Measurements from ENCODE around the gene PSD. TPM values are rescaled to one million over a fixed set of nuclear protein-coding genes. Genes with fewer than 3 reads are reported as not detected.

The PSD gene
- total RNA-seq, 1 experiment from 2014 or later: 0.26 TPM

GRCh38 chr10:102382871-102383270 is 35.7 kb downstream of the PSD start:
- H3K27me3 ChIP-seq: no peaks in the 10 kb centered on the region
- H3K4me3 ChIP-seq: no peak overlapping the region
- H3K9me3 ChIP-seq (replicated peaks): no peaks in the 10 kb centered on the region
- no peaks in the 10 kb centered on the region for H3K4me1 ChIP-seq
- DNase-seq: no peak
- H3K27ac ChIP-seq: no peak overlapping the region
- peaks cover 57% of the 10 kb centered on the region for H3K36me3 ChIP-seq

DNA sequence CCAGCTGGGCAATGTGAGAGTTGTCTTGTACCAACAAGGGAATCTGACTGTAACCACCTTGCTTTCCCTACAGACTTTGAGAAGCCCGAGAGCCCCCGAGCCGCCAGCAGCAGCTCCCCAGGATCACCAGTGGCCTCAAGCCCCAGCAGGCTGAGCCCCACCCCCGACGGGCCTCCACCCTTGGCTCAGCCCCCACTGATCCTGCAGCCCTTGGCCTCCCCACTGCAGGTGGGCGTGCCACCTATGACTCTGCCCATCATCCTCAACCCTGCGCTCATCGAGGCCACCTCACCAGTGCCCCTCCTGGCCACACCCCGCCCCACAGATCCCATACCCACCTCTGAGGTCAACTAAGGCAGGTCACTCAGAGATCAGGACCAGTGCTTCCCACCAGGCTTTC is 36.6 kb downstream of the PSD start:
- no peak for DNase-seq
- no peak overlapping the region for H3K27ac ChIP-seq
- H3K27me3 ChIP-seq: no peaks in the 10 kb centered on the region
- no peaks in the 10 kb centered on the region for H3K4me1 ChIP-seq
- no peaks in the 10 kb centered on the region for H3K9me3 ChIP-seq (replicated peaks)
- H3K36me3 ChIP-seq: peaks cover 65% of the 10 kb centered on the region
- H3K4me3 ChIP-seq: no peak overlapping the region

- no peaks in the 10 kb centered on the region for H3K9me3 ChIP-seq (replicated peaks)
- no peak for DNase-seq
- no peaks in the 10 kb centered on the region for H3K4me1 ChIP-seq
- no peak overlapping the region for H3K27ac ChIP-seq
- no peaks in the 10 kb centered on the region for H3K27me3 ChIP-seq
- no peak overlapping the region for H3K4me3 ChIP-seq
- peaks cover 91% of the 10 kb centered on the region for H3K36me3 ChIP-seq
These were observed 39.2 kb downstream of the PSD start for GRCh38 chr10:102379383-102379782.

DNA sequence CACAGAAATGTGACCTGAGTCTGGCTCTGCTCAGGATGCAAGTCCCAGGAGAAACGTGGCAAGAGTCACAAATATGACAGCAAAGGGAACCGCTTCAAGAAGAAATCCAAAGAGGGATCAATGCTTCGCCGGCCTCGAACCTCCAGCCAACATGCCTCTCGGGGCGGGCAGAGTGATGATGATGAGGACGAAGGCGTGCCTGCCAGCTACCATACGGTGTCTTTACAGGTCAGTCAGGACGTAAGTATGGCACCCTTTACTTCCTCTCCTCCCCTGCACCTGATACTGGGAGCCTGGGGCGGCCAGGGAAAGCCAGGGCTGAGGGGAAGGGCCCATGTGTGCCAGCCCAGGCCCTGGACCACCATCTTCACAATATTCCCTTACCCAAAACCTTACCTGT is 41.7 kb downstream of the PSD start:
- Histone ChIP-seq H3K36me3 (peaks cover 91% of the 10 kb centered on the region), H3K9me3 (replicated peaks) (no peaks in the 10 kb centered on the region), H3K4me3 (no peak overlapping the region), H3K4me1 (no peaks in the 10 kb centered on the region), H3K27ac (no peak overlapping the region), H3K27me3 (no peaks in the 10 kb centered on the region)
- no peak for DNase-seq

DNA sequence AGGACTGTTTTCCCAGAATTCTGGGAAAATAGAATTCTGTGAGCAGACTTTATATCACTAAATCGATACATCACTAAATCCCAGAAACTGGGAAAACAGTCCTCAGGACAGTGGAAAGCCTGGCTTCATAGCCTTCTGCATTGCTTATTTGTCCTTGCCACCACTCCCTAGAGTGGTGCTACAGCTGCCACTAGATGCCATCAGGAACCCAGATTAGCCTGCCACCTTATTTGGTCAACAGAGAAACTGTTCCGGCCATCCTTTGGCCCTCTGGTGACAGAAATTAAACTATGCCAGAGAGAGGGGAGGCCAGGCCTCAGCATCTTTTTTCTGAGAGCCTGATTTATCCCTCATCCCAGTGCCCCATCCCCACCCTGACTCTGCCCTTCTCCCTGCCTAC is 42.7 kb downstream of the PSD start:
- Histone ChIP-seq H3K9me3 (replicated peaks) (no peaks in the 10 kb centered on the region), H3K27ac (no peak overlapping the region), H3K36me3 (peaks cover 94% of the 10 kb centered on the region), H3K27me3 (no peaks in the 10 kb centered on the region), H3K4me1 (no peaks in the 10 kb centered on the region), H3K4me3 (no peak overlapping the region)
- no peak for DNase-seq

DNA sequence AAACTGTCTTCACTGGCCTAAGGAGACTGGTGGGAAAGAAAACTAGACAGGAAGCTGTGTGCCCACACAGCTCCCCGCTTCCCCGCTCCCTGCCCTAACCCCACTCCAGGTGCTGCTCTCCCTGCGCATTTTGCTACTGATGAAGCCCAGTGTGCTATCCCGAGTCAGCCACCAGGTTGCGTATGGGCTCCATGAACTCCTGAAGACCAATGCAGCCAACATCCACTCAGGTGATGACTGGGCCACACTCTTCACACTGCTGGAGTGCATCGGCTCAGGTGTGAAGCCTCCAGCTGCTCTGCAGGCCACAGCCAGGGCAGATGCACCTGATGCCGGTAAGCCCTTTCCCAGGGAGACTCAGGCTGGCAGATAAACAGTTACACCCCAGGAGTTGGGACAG is 43.3 kb downstream of the PSD start:
- DNase-seq: no peak
- no peaks in the 10 kb centered on the region for H3K27me3 ChIP-seq
- H3K36me3 ChIP-seq: peaks cover 95% of the 10 kb centered on the region
- no peaks in the 10 kb centered on the region for H3K9me3 ChIP-seq (replicated peaks)
- H3K4me3 ChIP-seq: no peak overlapping the region
- no peaks in the 10 kb centered on the region for H3K4me1 ChIP-seq
- no peak overlapping the region for H3K27ac ChIP-seq

DNA sequence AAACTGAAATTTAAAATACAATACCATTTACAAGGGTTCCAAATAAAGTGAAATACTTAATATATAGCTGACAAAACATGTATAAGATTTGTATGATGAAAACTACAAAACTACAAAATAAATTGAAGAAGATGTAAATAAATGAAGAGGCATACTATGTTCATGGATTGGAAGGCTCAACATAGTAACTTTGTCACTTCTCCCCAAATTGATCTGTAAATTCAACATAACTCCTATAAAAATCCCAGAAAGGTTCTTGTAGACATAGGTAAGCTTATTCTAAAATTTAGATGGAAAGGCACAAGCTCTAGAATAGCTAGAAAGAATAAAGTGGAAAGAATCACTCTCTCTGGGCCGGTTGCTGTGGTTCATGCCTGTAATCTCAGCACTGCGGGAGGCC is 47.3 kb downstream of the PSD start:
- no peak overlapping the region for H3K27ac ChIP-seq
- H3K27me3 ChIP-seq: no peaks in the 10 kb centered on the region
- DNase-seq: no peak
- H3K4me3 ChIP-seq: no peak overlapping the region
- no peaks in the 10 kb centered on the region for H3K9me3 ChIP-seq (replicated peaks)
- H3K4me1 ChIP-seq: no peaks in the 10 kb centered on the region
- peaks cover 96% of the 10 kb centered on the region for H3K36me3 ChIP-seq

DNA sequence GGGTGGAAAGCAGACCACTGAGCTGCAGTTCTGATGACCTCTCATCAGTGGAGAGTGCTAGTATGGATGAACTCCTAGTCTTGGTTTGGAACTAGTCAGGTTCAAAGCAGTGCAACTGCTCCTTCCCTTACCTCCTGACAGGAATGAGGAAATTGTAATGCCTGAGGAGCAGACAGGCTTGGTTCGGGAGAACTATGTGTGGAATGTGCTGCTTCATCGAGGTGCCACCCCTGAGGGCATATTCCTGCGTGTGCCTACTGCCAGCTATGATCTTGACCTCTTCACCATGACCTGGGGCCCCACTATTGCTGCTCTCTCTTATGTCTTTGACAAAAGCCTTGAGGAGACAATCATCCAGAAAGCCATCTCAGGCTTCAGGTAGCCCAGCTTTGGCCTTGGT is 50.5 kb downstream of the PSD start:
- no peak overlapping the region for H3K27ac ChIP-seq
- H3K36me3 ChIP-seq: peaks cover 94% of the 10 kb centered on the region
- no peaks in the 10 kb centered on the region for H3K27me3 ChIP-seq
- no peak for DNase-seq
- H3K9me3 ChIP-seq (replicated peaks): no peaks in the 10 kb centered on the region
- H3K4me1 ChIP-seq: no peaks in the 10 kb centered on the region
- no peak overlapping the region for H3K4me3 ChIP-seq

DNA sequence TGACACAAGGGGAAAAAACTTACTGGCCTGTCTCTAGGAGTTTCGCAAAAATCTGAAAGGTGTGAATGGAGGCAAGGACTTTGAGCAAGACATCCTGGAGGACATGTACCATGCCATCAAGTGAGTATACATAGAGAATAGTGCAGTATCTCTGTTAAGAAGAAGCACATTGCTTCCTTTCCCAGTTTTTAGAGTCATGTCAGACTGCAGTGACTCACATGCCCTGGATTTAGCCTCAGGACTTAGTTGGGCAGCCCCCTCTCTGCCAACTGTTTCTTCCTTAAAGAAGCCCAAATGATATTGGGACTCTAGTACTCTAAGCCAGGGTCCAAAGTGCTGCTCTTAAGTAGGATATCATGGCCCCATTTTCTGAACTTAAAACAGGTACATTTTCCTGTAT is 51.1 kb downstream of the PSD start:
- no peaks in the 10 kb centered on the region for H3K9me3 ChIP-seq (replicated peaks)
- no peak overlapping the region for H3K27ac ChIP-seq
- no peaks in the 10 kb centered on the region for H3K4me1 ChIP-seq
- no peaks in the 10 kb centered on the region for H3K27me3 ChIP-seq
- DNase-seq: no peak
- H3K4me3 ChIP-seq: no peak overlapping the region
- peaks cover 94% of the 10 kb centered on the region for H3K36me3 ChIP-seq

GRCh38 chr10:102358712-102359382 is 59.7 kb downstream of the PSD start:
- Histone ChIP-seq H3K4me3 (no peak overlapping the region), H3K4me1 (no peaks in the 10 kb centered on the region), H3K36me3 (peaks cover 89% of the 10 kb centered on the region), H3K27ac (no peak overlapping the region), H3K27me3 (no peaks in the 10 kb centered on the region), H3K9me3 (replicated peaks) (no peaks in the 10 kb centered on the region)
- DNase-seq: no peak

- H3K36me3 ChIP-seq: peaks cover 81% of the 10 kb centered on the region
These were observed 64.1 kb downstream of the PSD start for GRCh38 chr10:102354451-102354850.

More at GRCh38 chr10:102354451-102354850, 64.1 kb downstream of the PSD start:
- Histone ChIP-seq H3K27me3 (no peaks in the 10 kb centered on the region), H3K27ac (no peak overlapping the region), H3K4me1 (no peaks in the 10 kb centered on the region), H3K4me3 (no peak overlapping the region), H3K9me3 (replicated peaks) (no peaks in the 10 kb centered on the region)
- DNase-seq: no peak

Other genes with a start within 250 kb of the PSD start
- gene ELOVL3, start 192.5 kb downstream of the PSD start, total RNA-seq (2014; rRNA removed; shearing (Covaris generic)): 0.42 and 0.53 TPM in 2 replicates
- gene PITX3, start 177.3 kb downstream of the PSD start, total RNA-seq (2014; rRNA removed; shearing (Covaris generic)): 105 and 111 TPM in 2 replicates
- 124 and 131 TPM in 2 replicates for gene GBF1, start 173.3 kb downstream of the PSD start, total RNA-seq (2014; rRNA removed; shearing (Covaris generic))
- 25.3 and 25.6 TPM in 2 replicates for gene NFKB2, start 23.1 kb downstream of the PSD start, total RNA-seq (2014; rRNA removed; shearing (Covaris generic))
- gene FBXL15, start 2.1 kb upstream of the PSD start, total RNA-seq (2014; rRNA removed; shearing (Covaris generic)): 5.8 and 6.1 TPM in 2 replicates
- 94.8 and 101 TPM in 2 replicates for gene CUEDC2, start 13.8 kb upstream of the PSD start, total RNA-seq (2014; rRNA removed; shearing (Covaris generic))
- gene C10orf95, start 32.8 kb upstream of the PSD start, total RNA-seq (2014; rRNA removed; shearing (Covaris generic)): 0.08 and 0.15 TPM in 2 replicates
- 257 and 271 TPM in 2 replicates for gene ACTR1A, start 83.9 kb upstream of the PSD start, total RNA-seq (2014; rRNA removed; shearing (Covaris generic))
- gene SUFU, start 85.2 kb upstream of the PSD start, total RNA-seq (2014; rRNA removed; shearing (Covaris generic)): 10.5 and 12.6 TPM in 2 replicates
- gene TRIM8, start 225.7 kb upstream of the PSD start, total RNA-seq (2014; rRNA removed; shearing (Covaris generic)): 66.6 and 67.3 TPM in 2 replicates

All from SJCRH30 (cell line).